H1 (cell line): ENCODE measurements around the gene IRF2BP2. TPM values are rescaled to one million over a fixed set of nuclear protein-coding genes. Genes with fewer than 3 reads are reported as not detected.
A peak's percentile ranks its signal among the peaks of the same experiment; 100 is the strongest.

Experiments used
- ASH2L ChIP-seq: fragments of 200-600, 300-600 bp; sonication (generic); IDR thresholded peaks from one replicate; pipeline ENCODE4 v1.7.1; 2017; ENCODE audit warnings: low read length
- ATF3 ChIP-seq: IDR thresholded peaks from 2 replicates; pipeline ENCODE4 v1.6.1; 2011; ENCODE audit warnings: low read depth, mild to moderate bottlenecking, low read length; ENCODE audit not compliant: insufficient read depth
- BACH1 ChIP-seq: IDR thresholded peaks from 2 replicates; pipeline ENCODE4 v1.6.1; 2012; ENCODE audit warnings: low read length, improper control_type of control experiment
- BRCA1 ChIP-seq: IDR thresholded peaks from 2 replicates; pipeline ENCODE4 v1.6.1; 2012; ENCODE audit warnings: low read depth, low read length, improper control_type of control experiment
- CBX8 ChIP-seq: fragments of 300-800, 300-1000 bp; sonication (generic); IDR thresholded peaks from 2 replicates; pipeline ENCODE4 v1.7.1; 2016; ENCODE audit warnings: low read depth, low read length, borderline replicate concordance
- CTCF ChIP-seq, 3 experiments: IDR thresholded peaks; 1 replicate in 2 of 3; 2 replicates in 1 of 3; pipeline versions ENCODE4 v1.5.1 to v1.6.1; 2011; ENCODE audit warnings: low read length in 3 of 3, mild to moderate bottlenecking in 3 of 3, inconsistent platforms in 2 of 3, low read depth in 1 of 3, moderate library complexity in 1 of 3; ENCODE audit not compliant: insufficient read depth in 1 of 3; ENCODE audit errors: control extremely low read depth in 1 of 3
- E2F6 ChIP-seq: IDR thresholded peaks from 2 replicates; pipeline ENCODE4 v1.6.1; 2012; ENCODE audit warnings: inconsistent platforms
- EP300 ChIP-seq, 2 experiments: IDR thresholded peaks; 1 replicate in 1 of 2; 2 replicates in 1 of 2; pipeline ENCODE4 v1.6.1; 2011 to 2012; ENCODE audit warnings: low read depth in 2 of 2, low read length in 2 of 2, mild to moderate bottlenecking in 2 of 2, borderline replicate concordance in 1 of 2, inconsistent platforms in 1 of 2, moderate library complexity in 1 of 2
- FOSL1 ChIP-seq: IDR thresholded peaks from 2 replicates; pipeline ENCODE4 v1.6.1; 2011; ENCODE audit warnings: mild to moderate bottlenecking, low read depth, low read length, moderate library complexity; ENCODE audit not compliant: insufficient read depth
- GTF2F1 ChIP-seq: IDR thresholded peaks from 2 replicates; pipeline ENCODE4 v1.6.1; 2012; ENCODE audit warnings: low read depth, low read length, improper control_type of control experiment, borderline replicate concordance
- HDAC2 ChIP-seq, 2 experiments: fragments of 300-600 bp in 1 of 2; sonication (generic) in 1 of 2; IDR thresholded peaks; 2 replicates each; pipeline ENCODE4 v1.6.1; 2011 to 2012; ENCODE audit warnings: low read depth in 2 of 2, low read length in 2 of 2, mild to moderate bottlenecking in 2 of 2, moderate library complexity in 2 of 2, borderline replicate concordance in 1 of 2, inconsistent platforms in 1 of 2
- JUN ChIP-seq: IDR thresholded peaks from 2 replicates; pipeline ENCODE4 v1.6.1; 2011; ENCODE audit warnings: low read depth, mild to moderate bottlenecking, improper control_type of control experiment, low read length
- MAFK ChIP-seq: IDR thresholded peaks from 2 replicates; pipeline ENCODE4 v1.6.1; 2012; ENCODE audit warnings: low read depth, mild to moderate bottlenecking, improper control_type of control experiment, low read length
- POLR2A ChIP-seq, 2 experiments: IDR thresholded peaks; 1 replicate in 1 of 2; 2 replicates in 1 of 2; pipeline ENCODE4 v1.6.1; 2011; ENCODE audit warnings: low read depth in 2 of 2, low read length in 2 of 2, mild to moderate bottlenecking in 2 of 2; ENCODE audit errors: control extremely low read depth in 1 of 2
- RAD21 ChIP-seq, 2 experiments: IDR thresholded peaks in 1 of 2; conservative IDR thresholded peaks in 1 of 2; 2 replicates each; pipeline ENCODE4 v1.6.1; 2011; ENCODE audit warnings: low read depth in 2 of 2, low read length in 2 of 2, improper control_type of control experiment in 1 of 2, inconsistent platforms in 1 of 2, mild to moderate bottlenecking in 1 of 2, moderate library complexity in 1 of 2
- SIN3A ChIP-seq, 2 experiments: IDR thresholded peaks in 1 of 2; conservative IDR thresholded peaks in 1 of 2; 2 replicates each; pipeline ENCODE4 v1.6.1; 2011 to 2012; ENCODE audit warnings: low read length in 2 of 2, improper control_type of control experiment in 1 of 2, low read depth in 1 of 2, mild to moderate bottlenecking in 1 of 2
- SP1 ChIP-seq: IDR thresholded peaks from 2 replicates; pipeline ENCODE4 v1.6.1; 2011; ENCODE audit warnings: low read depth, low read length
- SP4 ChIP-seq: IDR thresholded peaks from 2 replicates; pipeline ENCODE4 v1.6.1; 2012; ENCODE audit warnings: low read length, inconsistent platforms
- TBP ChIP-seq: IDR thresholded peaks from 2 replicates; pipeline ENCODE4 v1.6.1; 2011; ENCODE audit warnings: low read depth, low read length, improper control_type of control experiment
- ZNF274 ChIP-seq: IDR thresholded peaks from 2 replicates; pipeline ENCODE4 v1.7.0; 2012; ENCODE audit warnings: low read length, borderline replicate concordance; ENCODE audit errors: extremely low read depth
- polyA plus RNA-seq, 7 experiments: library from polyadenylated mRNA; depleted of rRNA in 3 of 7; stranded (reverse) in 5 of 7; unstranded in 2 of 7; fragments of >200 nt in 5 of 7; fragments of 200-250 nt in 2 of 7; gene quantifications; 1 replicate in 5 of 7; 2 replicates in 1 of 7; 4 replicates in 1 of 7; pipeline versions ENCODE4 v1.2.1 to v1.2.3, GENCODE V29; 2011 to 2013; ENCODE audit warnings: missing spikeins in 2 of 7, mixed read lengths in 2 of 7
- total RNA-seq: library from RNA; stranded (reverse); fragmentation: NEBNext Ultra II Directional; extraction: Animal tissue kit (Norgen Biotek cat#: 25700); gene quantifications from 2 replicates; pipeline ENCODE4 v1.2.1, GENCODE V29; 2021

Gene IRF2BP2
- total and polyA plus RNA-seq, 2 of the 8 experiments (the other 6 are each of a cell fraction or from before 2014, with no cell fraction given): 24.9 to 67.5 TPM

- TF ChIP-seq CTCF (IDR thresholded peaks at IDR 0.05; ENCODE audit: control extremely low read depth in 1 of 3, insufficient read depth in 1 of 3, low read depth in 1 of 3, low read length in 3 of 3): no peak
- TF ChIP-seq CBX8: no peak
- no peak for TF ChIP-seq MAFK
- no peak for TF ChIP-seq RAD21 (IDR thresholded peaks at IDR 0.05 in 1 of 2, conservative IDR thresholded peaks at IDR 0.05 in 1 of 2; ENCODE audit: low read depth in 2 of 2, low read length in 2 of 2)
- no peak for TF ChIP-seq FOSL1
- no peak for TF ChIP-seq ASH2L
- TF ChIP-seq SP1: no peak
- no peak for TF ChIP-seq ZNF274
- no peak for TF ChIP-seq BRCA1
- TF ChIP-seq POLR2A (IDR thresholded peaks at IDR 0.05; ENCODE audit: control extremely low read depth in 1 of 2, low read depth in 2 of 2, low read length in 2 of 2): no peak
- TF ChIP-seq TBP: no peak
- TF ChIP-seq SIN3A (conservative IDR thresholded peaks at IDR 0.05 in 1 of 2, IDR thresholded peaks at IDR 0.05 in 1 of 2; ENCODE audit: low read depth in 1 of 2, low read length in 2 of 2): no peak
- no peak for TF ChIP-seq JUN
- TF ChIP-seq GTF2F1: no peak
- no peak for TF ChIP-seq SP4
- TF ChIP-seq EP300 (IDR thresholded peaks at IDR 0.05; ENCODE audit: borderline replicate concordance in 1 of 2, low read depth in 2 of 2, low read length in 2 of 2): no peak
- no peak for TF ChIP-seq ATF3
- TF ChIP-seq HDAC2 (IDR thresholded peaks at IDR 0.05; ENCODE audit: borderline replicate concordance in 1 of 2, low read depth in 2 of 2, low read length in 2 of 2): no peak
- 0 out of 2 replicates have a peak, but pooled peaks have one; percentile 13 for TF ChIP-seq E2F6
- no peak for TF ChIP-seq BACH1
Observed at GRCh38 chr1:234608911-234609690, 877 bp downstream of the IRF2BP2 start (continued).
